OCI-M2 (cell line): ENCODE results near the gene HAPSTR1.

Experiments
- DNase-seq: peaks from one replicate; lab custom pipeline; 2025; ENCODE audit not compliant: unreplicated experiment; lab: John Stamatoyannopoulos, UW

Gene HAPSTR1

GRCh38 chr16:9095656-9096397 is 4.4 kb downstream of the HAPSTR1 start:
- DNase-seq = no peak

- no peak for DNase-seq
Observed at GRCh38 chr16:9096416-9096952, 5.0 kb downstream of the HAPSTR1 start.

GRCh38 chr16:9097266-9098219 is 6.1 kb downstream of the HAPSTR1 start:
- no peak for DNase-seq

GRCh38 chr16:9098377-9099090 is 7.1 kb downstream of the HAPSTR1 start:
- no peak for DNase-seq

- DNase-seq = no peak
Observed at GRCh38 chr16:9099131-9099625, 7.7 kb downstream of the HAPSTR1 start.

GRCh38 chr16:9102379-9102778 is 10.9 kb downstream of the HAPSTR1 start:
- no peak for DNase-seq

- DNase-seq = no peak
Observed at GRCh38 chr16:9102943-9103342, 11.5 kb downstream of the HAPSTR1 start.

- no peak for DNase-seq
Observed at GRCh38 chr16:9103546-9103945, 12.1 kb downstream of the HAPSTR1 start.

GRCh38 chr16:9105189-9105588 is 13.7 kb downstream of the HAPSTR1 start:
- no peak for DNase-seq

GRCh38 chr16:9107025-9107970 is 15.9 kb downstream of the HAPSTR1 start:
- no peak for DNase-seq

GRCh38 chr16:9109255-9109654 is 17.8 kb downstream of the HAPSTR1 start:
- DNase-seq = no peak

GRCh38 chr16:9112166-9112843 is 20.9 kb downstream of the HAPSTR1 start:
- no peak for DNase-seq

GRCh38 chr16:9112844-9113186 is 21.4 kb downstream of the HAPSTR1 start:
- no peak for DNase-seq

GRCh38 chr16:9113707-9114106 is 22.3 kb downstream of the HAPSTR1 start:
- no peak for DNase-seq

GRCh38 chr16:9114112-9114511 is 22.7 kb downstream of the HAPSTR1 start:
- no peak for DNase-seq

- DNase-seq = no peak
Observed at GRCh38 chr16:9114842-9115241, 23.4 kb downstream of the HAPSTR1 start.

GRCh38 chr16:9115277-9115676 is 23.8 kb downstream of the HAPSTR1 start:
- no peak for DNase-seq

- no peak for DNase-seq
Observed at GRCh38 chr16:9116141-9116540, 24.7 kb downstream of the HAPSTR1 start.

GRCh38 chr16:9118170-9118569 is 26.7 kb downstream of the HAPSTR1 start:
- no peak for DNase-seq
